ENCODE data around the gene RNMT.
"Not testable (repeated sequence)": the region's sequence is repeated elsewhere in the genome, so short reads cannot be mapped to it uniquely, and the experiment has no call there.

The RNMT gene

DNA sequence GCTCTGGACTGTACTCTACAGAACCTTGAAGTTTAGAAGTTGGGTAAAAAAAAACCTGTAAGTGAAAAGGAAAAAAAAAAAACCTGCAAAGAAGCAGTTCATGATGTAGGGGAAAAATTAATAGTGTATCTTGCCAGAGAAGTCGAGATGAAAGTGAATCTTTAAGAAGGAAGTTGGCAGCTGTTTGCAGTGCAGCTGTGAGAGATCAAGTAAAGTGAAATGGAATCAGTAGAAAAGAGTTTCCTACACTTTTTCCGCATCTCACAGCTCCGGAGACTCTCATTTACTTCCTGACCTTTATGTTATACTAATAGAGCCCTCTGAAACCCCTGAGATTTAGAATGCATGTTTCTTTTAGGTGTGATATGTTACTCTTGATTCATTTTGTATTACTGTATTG is 19.2 kb downstream of the RNMT start:
- no peak for DNase-seq

DNA sequence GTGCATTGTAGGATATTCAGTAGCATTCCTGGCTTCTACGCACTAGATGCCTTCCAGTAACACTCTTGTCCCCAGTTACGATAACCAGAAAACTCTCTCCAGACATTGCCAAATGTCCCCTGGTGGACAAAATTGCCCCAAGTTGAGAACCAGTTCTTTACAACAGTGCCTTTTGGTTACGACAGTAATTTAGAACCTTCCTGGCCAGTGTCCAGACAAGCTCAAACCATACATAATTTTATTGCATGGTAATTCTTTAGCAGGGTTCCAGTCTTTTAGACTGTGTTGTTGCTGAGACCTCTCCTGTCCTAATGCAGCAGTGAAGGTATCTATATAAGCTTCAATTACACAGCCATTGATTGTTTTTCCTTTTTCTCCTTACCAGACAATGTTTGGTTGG is 20.2 kb downstream of the RNMT start:
- DNase-seq = no peak

DNA sequence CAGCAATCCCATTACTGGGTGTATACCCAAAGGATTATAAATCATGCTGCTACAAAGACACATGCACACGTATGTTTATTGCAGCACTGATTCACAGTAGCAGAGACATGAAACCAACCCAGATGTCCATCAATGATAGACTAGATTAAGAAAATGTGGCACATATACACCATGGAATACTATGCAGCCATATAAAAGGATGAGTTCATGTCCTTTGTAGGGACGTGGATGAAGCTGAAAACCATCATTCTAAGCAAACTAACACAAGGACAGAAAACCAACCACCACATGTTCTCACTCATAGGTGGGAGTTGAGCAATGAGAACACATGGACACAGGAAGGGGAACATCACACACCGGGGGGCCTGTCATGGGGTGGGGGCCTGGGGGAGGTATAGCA is 25.1 kb downstream of the RNMT start:
- not testable (repeated sequence) for DNase-seq

DNA sequence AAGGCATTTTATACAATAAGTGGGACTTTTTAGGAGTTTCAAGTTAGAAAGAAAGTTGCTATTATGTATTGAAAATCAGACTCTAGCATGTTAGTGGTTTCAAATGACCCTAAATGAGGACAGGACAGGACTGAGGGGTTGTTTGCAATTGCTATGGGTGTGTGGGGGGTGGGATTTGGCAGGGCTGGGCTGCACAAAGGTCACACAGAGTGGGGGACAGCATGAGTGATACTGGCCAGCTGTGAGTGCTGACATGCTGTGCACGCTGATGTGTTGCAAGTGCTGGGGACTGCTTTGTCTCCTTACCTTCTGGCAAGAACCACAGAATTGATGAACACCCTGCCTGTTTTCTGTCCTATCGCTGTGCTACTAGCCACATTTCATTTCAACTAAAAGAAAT is 29.8 kb downstream of the RNMT start:
- DNase-seq = no peak

DNA sequence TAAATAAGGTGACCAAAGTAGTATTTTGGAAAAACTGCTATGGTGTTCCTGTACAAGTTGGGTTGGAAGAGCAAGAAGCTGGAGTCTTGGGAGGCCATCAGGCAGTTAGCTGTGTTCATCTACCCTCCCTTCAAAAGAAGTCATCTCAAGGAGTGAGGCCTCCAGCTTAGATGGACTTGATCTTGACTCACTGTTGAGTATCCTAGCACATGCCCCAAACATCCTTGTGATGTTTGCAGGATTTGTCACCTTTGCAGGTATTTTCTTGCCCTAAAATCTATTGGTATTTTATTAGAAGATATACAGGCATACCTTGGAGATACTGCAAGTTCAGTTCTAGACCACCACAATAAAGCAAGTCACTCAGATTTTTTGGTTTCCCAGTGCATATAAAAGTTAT is 30.2 kb downstream of the RNMT start:
- DNase-seq = no peak

DNA sequence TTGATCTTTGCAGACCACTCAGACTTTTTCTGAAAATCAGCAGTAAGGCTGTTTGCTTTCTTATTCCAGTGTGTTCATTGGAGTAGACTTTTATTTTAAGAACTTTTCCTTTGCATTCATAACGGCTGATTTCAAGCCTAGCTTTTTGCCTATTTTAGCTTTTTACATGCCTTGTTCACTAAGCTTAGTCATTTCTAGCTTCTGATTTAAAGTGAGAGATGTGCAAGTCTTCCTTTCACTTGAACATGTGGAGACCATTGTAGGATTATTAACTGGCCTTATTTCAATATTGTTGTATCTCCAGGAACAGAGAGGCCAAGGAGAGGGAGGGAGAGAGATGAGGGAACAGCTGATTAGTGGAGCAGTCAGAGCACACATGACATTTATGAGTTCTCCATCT is 32.1 kb downstream of the RNMT start:
- DNase-seq = no peak

DNA sequence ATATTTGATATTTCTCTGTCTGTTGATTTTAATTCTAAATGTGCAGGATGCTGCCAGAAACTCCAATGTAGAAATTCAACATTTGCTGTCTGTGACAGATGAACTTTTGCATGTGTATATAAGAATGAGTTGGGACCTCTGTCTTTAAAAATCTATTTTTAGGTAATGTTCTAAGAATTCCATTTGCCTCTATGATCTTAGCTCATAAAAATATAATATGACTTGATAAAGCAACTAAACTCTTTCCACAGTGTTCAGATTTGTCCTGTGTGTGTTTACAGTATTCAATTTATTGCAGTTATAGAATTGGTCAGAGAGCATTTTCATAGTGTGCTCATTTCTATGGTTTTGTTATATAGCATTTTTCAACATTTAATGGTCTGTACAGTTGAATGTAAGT is 33.6 kb downstream of the RNMT start:
- no peak for DNase-seq

DNA sequence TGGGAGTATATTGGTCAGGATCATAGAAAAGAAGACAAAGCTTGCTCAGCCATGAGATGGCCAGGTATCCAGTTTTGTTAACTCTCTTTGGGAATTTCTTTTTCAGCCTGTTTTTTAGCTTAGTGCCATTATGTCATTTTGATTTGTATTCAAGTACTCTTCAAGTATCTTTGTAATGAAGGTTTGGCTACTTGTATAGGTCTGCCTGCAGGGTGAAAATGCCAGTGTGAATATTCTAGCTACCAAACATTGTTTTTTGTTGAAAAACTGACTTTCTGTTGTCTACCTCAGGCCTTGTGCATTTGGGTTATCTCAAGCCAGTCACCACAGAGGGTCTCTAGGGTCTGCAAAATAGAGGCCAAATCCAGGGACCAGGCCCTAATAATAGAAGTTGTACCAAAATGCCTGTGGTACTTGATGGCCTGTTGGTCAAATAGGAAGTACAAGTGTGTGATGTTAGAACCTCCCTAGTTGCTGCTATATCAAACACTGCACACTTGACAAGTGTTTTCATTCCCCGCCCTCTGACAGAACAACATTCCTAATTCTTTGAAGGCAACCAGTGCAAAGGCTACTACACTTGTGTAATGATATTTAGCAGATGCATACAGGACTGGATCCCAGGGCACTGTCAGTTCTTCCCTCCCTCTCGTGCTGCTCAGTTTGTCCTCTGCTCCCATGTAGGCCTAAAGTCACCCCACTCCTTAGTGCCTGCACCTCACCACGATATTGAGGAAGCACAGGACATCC is 36.4 kb downstream of the RNMT start:
- DNase-seq = no peak

DNA sequence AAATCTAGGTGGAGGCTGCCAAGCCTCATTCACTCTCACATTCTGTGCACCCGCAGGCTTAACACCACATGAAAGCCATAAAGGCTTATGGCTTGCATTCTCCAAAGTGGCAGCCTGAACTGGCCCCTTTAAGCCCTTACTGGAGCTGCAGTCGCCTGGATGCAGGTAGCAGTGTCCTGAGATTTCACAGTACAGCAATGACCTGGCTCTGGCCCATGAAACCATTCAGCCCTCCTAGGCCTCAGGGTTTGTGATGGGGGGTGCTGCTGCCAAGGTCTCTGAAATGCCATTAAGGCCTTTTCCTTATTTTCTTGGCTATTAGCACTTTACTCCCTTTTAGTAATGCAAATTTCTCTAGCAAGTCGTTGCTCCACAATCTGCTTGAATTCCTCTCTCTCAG is 48.6 kb downstream of the RNMT start:
- DNase-seq = no peak

DNA sequence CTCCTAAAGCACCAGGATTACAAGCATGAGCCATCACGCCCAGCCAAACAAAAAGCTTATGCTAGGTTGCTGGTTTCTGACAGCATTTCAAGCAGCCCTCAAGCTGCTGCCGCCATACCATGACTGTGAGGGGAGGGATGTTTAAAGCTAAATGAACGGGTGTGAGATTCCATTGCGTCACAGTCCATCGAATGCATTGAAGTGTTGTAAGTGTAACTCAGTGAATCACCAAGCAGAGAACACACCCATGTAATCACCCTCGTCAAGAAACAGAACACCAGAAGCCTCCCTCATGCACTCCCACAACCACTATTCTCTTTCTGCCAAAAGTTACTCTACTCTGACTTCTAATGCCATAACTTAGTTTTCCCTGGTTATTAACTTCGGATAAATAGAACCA is 64.7 kb downstream of the RNMT start:
- no peak for DNase-seq

DNA sequence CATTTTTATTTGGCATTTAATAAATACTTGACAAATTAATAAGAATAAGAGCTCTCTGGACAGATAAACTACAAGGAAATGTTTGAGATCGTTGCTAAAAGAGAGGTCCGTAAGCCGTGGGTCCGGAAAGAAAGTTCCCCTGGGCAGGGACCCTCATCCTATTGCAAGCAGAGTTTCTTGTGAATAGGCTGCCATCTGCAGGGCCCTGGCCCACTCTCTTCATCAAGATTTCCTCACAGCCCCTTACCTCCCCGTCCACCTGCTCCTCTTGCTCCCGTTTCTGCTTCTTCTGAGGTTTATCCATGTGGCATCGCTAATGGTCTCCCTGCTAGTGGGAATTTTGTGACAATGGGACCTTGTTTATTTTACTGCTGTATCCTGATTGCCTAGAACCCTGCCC is 67.3 kb downstream of the RNMT start:
- DNase-seq = no peak

DNA sequence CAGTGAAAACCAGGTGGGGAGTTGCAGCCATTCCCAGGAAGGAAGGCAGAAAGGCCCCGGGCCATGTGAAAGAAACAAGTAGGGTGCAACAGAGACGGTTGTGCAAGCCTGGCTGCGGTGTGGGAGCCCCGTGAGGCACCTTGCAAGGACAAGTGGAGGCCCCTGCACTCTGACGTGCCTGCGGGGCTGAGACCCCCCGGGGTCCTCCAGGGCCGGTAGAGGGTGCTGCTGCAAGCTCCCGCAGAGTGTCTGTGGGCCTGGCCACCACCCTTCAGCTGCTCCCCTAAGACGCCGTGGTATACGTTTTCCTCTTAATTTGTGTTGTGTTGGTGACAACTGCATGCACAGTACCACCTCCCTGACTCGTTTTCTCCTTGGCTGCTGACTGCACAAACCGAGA is 70.0 kb downstream of the RNMT start:
- DNase-seq = no peak

DNA sequence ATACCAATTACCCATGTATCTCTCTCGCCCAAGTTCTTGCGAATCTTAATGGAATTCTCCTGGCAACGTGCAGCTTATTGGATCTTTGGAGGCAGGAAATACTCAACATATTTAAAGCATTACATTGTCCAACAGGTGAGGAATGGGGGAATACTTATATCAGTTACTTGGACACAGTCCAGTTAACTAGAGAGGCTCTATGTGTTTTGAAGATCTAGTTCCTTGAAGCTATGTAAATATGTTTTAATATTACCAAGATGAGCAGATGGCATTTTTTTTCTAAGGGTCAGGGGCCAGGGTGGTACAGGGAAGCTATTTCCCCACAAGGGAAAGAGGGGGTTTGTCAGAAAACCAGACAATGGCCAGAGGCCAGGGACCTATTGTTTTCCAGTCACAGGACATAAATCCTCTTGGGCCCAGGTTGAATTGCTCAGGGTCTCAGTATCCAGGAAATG is 70.7 kb downstream of the RNMT start:
- no peak for DNase-seq

DNA sequence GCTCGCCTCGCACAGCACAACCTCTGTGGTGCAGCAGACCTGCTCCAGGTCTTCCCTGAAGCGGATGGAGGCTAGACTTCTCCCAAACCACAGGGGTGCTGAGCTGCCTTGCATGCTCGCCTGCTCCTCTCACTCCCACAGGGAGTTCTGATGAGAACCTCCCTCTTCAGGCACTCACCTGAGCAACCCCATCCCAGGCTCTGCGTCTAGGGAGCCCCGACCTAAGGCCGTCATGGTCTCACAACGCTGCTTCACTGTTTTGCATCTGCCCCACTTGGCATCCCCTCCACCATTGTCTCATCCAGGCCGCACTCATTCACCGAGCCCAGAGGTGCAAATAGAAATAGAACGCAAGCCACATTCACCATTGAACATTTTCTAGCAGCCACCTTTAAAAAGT is 72.9 kb downstream of the RNMT start:
- no peak for DNase-seq

DNA sequence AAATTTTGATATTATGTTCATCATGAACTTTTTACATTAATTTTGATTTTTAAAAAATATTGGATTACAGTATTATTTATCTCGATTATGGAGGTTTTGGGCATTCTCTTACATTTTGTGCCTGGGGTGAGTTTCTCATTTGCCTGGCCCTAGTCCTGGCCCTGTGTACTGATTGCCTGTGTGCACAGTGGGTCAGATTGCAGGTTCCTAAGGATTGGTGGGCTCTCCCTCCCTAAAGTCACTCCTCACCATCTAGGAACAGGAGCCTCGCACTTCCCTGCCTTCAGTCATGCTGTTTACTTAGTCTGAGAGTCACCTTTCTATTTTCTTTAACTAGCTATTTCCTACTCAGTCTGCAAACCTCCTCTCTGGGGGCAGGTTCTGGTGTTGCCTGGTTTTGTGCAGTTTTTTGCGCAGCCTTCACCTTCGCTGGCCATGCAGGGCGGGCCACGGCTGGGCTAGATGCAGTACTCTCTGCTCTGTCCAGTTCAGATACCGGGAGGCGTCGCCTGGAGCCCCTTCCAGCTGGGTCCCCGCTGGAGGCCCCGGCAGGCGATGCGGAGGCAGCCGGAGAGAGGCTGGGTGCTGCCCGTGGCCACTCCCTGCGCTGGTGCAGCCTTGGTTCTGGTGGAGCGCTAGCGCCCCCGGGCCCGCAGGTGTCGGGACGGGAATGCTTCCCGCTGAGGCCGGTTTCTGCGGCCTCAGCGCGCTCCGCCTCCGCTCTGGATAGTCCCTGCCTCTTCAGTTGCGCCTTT is 74.2 kb downstream of the RNMT start:
- DNase-seq = peak; percentile 10

DNA sequence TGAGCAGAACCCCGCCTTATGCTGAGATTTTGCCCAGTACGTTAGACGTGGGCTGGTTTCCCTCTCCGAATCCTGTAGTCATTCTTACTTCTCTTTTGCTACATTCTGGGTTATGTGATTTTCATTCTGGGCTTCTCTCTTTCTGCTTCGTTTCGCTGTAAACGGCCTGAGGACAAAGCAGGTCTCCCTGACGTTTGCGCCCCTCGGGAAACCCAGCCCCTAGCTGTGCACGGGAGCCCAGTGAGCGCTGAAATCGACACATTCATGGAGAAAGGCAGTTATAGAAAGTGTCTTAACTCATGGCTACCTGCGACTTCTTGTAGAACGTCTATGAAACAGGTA is 74.8 kb downstream of the RNMT start:
- no peak for DNase-seq

DNA sequence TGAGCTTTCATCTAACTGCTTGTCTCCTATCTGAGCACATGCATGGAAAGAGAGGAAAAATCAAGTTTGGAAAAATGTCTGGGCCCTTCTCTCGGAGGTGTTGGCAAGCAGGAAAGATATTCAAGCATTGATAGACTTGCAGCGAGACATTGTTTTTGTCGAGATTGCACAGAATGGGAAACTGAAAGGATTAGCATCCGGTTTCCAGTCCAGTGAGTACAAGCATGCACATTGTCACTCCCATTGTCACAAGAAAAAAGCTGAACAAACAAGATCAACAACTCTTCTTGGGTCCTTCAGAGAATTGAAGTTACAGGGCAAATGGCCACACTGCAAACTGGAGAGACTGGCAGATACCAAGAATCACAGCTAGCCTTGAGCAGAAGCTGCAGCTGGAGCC is 77.8 kb downstream of the RNMT start:
- no peak for DNase-seq

DNA sequence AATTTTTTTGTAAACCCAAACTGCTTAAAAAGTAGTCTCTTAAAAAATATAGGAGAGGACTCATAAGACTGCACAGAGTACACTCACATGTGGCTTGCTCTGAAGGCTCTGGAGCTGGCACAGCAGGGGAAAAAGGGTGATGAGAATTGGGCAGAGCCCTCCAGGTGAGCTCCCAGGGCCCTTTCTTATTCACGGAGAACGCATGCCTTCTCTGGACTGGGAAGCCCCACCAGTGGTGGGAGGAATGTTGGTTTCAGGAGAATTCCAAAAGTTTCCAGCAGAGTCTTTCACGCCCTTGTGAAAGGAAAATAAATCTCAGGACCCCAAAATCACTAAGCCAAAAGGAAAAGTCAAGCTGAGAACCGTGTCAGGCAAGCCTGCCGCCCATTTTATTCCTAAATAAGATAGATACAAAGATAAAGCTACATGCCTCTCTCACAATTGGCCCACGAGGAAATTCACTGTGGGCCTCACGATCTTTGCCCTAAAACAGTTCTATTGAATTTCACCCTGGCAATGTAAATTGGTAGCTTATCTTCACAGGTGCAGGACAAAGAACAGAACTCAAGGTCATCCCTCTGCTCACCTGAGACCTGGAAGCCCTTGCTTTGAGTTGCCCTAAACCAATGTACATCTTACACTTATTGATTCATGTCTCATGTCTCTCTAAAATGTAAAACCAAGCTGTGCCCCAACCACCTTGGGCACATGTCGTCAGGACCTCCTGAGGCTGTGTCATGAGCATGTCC is 82.0 kb downstream of the RNMT start:
- no peak for DNase-seq

DNA sequence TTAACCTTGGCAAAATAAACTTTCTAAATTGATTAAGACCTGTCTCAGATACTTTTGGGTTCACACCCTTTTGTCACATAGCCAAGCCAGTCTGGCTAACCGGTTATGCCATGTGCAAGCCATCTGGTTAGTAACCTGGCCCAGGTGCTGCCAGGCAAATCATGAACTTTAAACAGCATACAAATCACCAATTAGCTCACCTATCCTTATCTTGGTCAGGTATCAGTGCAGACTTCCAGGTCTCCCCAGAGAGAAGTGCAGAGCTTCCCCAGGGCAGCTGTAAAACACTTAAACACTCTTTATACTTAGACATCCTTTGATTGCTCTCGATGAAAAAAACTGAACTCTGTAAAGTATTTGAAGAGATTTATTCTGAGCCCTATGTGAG is 82.6 kb downstream of the RNMT start:
- DNase-seq = no peak

DNA sequence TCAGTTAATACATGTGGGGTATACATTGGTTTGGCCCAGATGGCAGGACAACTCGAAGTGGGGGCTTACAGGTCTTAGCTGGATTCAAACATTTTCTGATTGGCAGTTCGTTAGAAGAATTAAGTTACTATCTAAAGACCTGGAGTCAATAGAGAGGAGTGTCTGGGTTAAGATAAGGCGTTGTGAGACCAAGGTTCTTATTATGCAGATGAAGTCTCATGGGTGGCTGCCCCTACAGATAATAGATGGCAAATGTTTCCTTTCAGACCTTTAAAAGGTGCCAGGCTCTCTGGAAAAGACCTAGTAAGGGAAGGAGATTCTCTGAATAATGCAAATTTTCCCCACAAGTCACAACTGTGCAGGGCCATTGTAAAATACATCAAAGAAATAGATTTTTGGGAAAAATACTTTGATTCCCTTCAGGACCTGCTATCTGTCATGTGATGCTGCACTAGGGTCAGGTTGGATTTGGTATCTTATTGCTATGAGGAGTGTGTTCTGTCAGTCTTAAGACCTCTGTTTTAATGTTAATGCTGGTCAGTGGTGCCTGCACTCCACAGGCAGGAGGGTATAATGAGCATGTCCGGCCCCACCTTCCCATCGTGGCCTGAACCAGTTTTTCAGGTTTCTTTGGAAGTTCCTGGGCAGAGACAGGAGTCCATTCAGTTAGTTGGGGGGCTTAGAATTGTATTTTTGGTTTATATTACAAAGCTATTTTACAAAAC is 83.2 kb downstream of the RNMT start:
- DNase-seq = no peak

DNA sequence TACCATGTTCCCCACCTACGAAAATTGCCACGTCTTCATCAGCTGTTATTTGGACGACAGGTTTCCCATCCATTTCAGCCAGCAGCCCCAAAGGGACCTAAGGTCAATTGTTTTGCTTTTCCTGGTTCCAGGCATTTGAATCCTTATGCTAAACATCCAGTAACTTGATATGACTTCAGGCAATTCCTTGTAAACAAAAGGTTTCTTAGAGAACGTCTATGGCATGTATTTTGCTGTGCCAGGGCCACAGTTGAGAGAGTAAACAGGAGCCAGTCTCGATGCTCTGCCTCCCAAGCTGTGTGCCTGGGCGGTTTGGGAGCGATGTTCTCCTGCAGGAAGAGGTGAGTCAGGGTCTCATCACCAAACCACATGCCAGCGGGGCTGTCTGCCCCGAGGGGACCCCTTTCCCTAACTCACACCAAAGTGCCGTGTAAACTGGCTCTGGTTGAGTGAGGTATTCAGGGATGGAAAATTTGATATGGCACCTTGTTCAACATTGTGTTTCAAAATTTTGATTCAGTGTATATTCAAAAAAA is 84.5 kb downstream of the RNMT start:
- DNase-seq = no peak

DNA sequence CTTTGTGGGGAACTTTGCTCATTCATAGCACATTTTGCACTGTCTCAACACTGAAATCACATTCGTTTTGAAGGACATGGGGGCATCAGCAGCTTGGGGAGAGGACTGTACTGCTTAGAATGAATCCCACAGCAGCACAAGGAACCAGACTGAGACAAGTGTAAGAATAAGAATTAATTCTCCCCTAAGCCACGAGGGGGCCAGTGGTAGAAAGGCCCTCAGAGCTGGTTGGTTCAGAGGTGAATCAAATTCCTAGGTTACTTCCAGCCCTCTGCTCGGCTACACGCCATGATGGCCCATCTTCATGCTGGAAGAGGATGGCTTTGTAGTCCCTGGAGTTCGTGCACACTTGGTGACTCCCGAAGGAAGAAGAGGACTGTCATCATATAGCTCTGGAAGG is 85.5 kb downstream of the RNMT start:
- DNase-seq = no peak

DNA sequence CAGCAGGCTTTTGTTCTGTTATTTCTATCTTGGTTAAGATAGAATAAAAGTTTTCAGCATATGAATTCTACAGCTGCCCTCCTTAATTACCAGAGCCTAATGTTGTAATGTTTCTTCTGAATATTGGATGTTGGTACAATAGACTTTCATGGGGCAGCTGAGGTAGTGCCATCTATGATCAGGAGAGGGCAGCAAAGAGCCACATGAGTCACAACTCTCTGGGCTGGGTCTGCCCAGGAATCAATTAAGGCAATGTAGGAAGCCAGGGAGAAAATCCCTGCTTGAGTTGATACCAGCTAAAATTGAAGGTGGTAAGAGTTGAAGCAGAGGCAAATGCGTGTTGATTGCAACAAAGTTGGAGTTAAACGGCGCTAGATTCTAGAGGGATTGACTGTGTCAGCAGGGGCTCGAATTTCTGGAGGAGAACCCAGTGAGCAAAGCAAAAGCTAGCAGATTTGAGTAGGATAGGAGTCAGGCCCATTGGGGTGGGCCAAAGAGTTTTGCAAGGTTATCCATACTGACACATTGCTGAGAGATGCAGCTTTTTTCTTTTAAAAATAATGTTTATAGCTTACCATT is 86.9 kb downstream of the RNMT start:
- peak; percentile 7 for DNase-seq
